Sigmoid colon (tissue), 3 donors: ENCODE results near the gene TLR8.

Source experiments
- CTCF ChIP-seq, 4 experiments: fragments of 450-650 bp in 3 of 4; fragments of 200-600 bp in 1 of 4; IDR thresholded peaks; one replicate each; pipeline ENCODE4 v1.5.1; 2016 to 2019; ENCODE audit warnings: antibody characterized with exemption in 4 of 4, mild to moderate bottlenecking in 3 of 4, moderate library complexity in 2 of 4
- POLR2A ChIP-seq, 2 donors: fragments of 450-650 bp; IDR thresholded peaks; one replicate each; pipeline ENCODE4 v1.6.1; 2016; ENCODE audit warnings: antibody characterized with exemption in 2 of 2, mild to moderate bottlenecking in 2 of 2, moderate library complexity in 2 of 2

GRCh38 chrX:12871257-12871656, 35.2 kb upstream of the TLR8 start:
- TF ChIP-seq CTCF (IDR thresholded peaks at IDR 0.05) (no peak), POLR2A (IDR thresholded peaks at IDR 0.05) (no peak)
